Stimulated activated CD4-positive, alpha-beta T cell treated with anti-CD3 and anti-CD28 coated beads, TNF-alpha, amount 100 ng/mL, for 4 hours (primary cell): Measurements from ENCODE around the gene KIF9.
"Not testable (repeated sequence)": the region's sequence is repeated elsewhere in the genome, so short reads cannot be mapped to it uniquely, and the experiment has no call there.

Source experiments
- DNase-seq, 3 experiments: peaks; one replicate each; pipeline ENCODE4 v3.0.0-alpha.2; 2020; ENCODE audit warnings: low read depth in 3 of 3

Gene KIF9

GRCh38 chr3:47251689-47252088, 30.9 kb downstream of the KIF9 start:
- no peak for DNase-seq

GRCh38 chr3:47251085-47251484, 31.5 kb downstream of the KIF9 start:
- not testable (repeated sequence) for DNase-seq

- DNase-seq: no peak
Measured at GRCh38 chr3:47250309-47251060, 32.1 kb downstream of the KIF9 start.

GRCh38 chr3:47247131-47248064, 35.2 kb downstream of the KIF9 start:
- DNase-seq: no peak

GRCh38 chr3:47245271-47245670, 37.3 kb downstream of the KIF9 start:
- DNase-seq: no peak

GRCh38 chr3:47244531-47245100, 38.0 kb downstream of the KIF9 start:
- DNase-seq: no peak

- DNase-seq: no peak
Measured at GRCh38 chr3:47243419-47244147, 39.0 kb downstream of the KIF9 start.

- no peak for DNase-seq
Measured at GRCh38 chr3:47239929-47240328, 42.7 kb downstream of the KIF9 start.

- DNase-seq: no peak
Measured at GRCh38 chr3:47238017-47238416, 44.6 kb downstream of the KIF9 start.

- DNase-seq: no peak
Measured at GRCh38 chr3:47228088-47228487, 54.5 kb downstream of the KIF9 start.

- DNase-seq: no peak
Measured at GRCh38 chr3:47227678-47228077, 54.9 kb downstream of the KIF9 start.

- no peak for DNase-seq
Measured at GRCh38 chr3:47225310-47225906, 57.2 kb downstream of the KIF9 start.

- no peak for DNase-seq
Measured at GRCh38 chr3:47223755-47224154, 58.8 kb downstream of the KIF9 start.

GRCh38 chr3:47221798-47222197, 60.8 kb downstream of the KIF9 start:
- no peak for DNase-seq

- DNase-seq: no peak
Measured at GRCh38 chr3:47210863-47211405, 71.7 kb downstream of the KIF9 start.

GRCh38 chr3:47206022-47206421, 76.6 kb downstream of the KIF9 start:
- DNase-seq: not testable (repeated sequence)

GRCh38 chr3:47204875-47205274, 77.7 kb downstream of the KIF9 start:
- no peak for DNase-seq

GRCh38 chr3:47202542-47202941, 80.1 kb downstream of the KIF9 start:
- no peak for DNase-seq

GRCh38 chr3:47197287-47197686, 85.3 kb downstream of the KIF9 start:
- DNase-seq: no peak

- DNase-seq: no peak
Measured at GRCh38 chr3:47194994-47195393, 87.6 kb downstream of the KIF9 start.
